Transverse colon (tissue), 4 donors: ENCODE data around the gene MUC15. TPM values are rescaled to one million over a fixed set of nuclear protein-coding genes. Genes with fewer than 3 reads are reported as not detected.

Experiments
- DNase-seq: peaks from one replicate; pipeline ENCODE4 v3.0.0-alpha.2; 2019
- H3K27ac ChIP-seq, 4 donors: fragments of 200-600 bp; sonication (generic); 2 replicates each; pipeline ENCODE4 v1.5.1; 2016 to 2018; ENCODE audit warnings: inconsistent platforms in 4 of 4
- H3K27me3 ChIP-seq: fragments of 200-600 bp; sonication (generic); 2 replicates; pipeline ENCODE4 v1.5.1; 2017; ENCODE audit warnings: inconsistent platforms
- H3K36me3 ChIP-seq, 4 donors: fragments of 200-600 bp; sonication (generic); 2 replicates each; pipeline ENCODE4 v1.5.1; 2017 to 2019; ENCODE audit warnings: inconsistent platforms in 4 of 4
- H3K4me1 ChIP-seq, 4 donors: fragments of 200-600 bp; sonication (generic); 2 replicates each; pipeline ENCODE4 v1.5.1; 2017 to 2020; ENCODE audit warnings: inconsistent platforms in 4 of 4
- H3K4me3 ChIP-seq, 4 donors: fragments of 200-600 bp; sonication (generic); 1 replicate in 1 of 4; 2 replicates in 3 of 4; pipeline versions ENCODE4 v1.5.1 to v1.6.1; 2017 to 2019; ENCODE audit warnings: inconsistent platforms in 4 of 4
- H3K9me3 ChIP-seq, 2 donors: fragments of 200-600 bp; sonication (generic); 2 replicates each; pipeline ENCODE4 v1.5.1; 2017 to 2019; ENCODE audit warnings: inconsistent platforms in 2 of 2
- EP300 ChIP-seq: sonication (generic); formaldehyde crosslinking; IDR thresholded peaks from one replicate; pipeline ENCODE4 v1.6.1; 2017; ENCODE audit warnings: antibody characterized with exemption, low read depth
- POLR2A ChIP-seq: fragments of 450-650 bp; IDR thresholded peaks from one replicate; pipeline ENCODE4 v1.6.1; 2016; ENCODE audit warnings: antibody characterized with exemption, mild to moderate bottlenecking, moderate library complexity
- POLR2AphosphoS5 ChIP-seq, 3 donors: sonication (generic); formaldehyde crosslinking; IDR thresholded peaks; one replicate each; pipeline ENCODE4 v1.6.1; 2016; ENCODE audit warnings: antibody characterized with exemption in 3 of 3
- WGBS, 2 donors: methylation state at CpG; one replicate each; pipeline ENCODE4 v1.1.5; 2018; ENCODE audit warnings: low coverage in 1 of 2; 5-methylcytosine and 5-hydroxymethylcytosine counted together
- in situ Hi-C, 4 donors: fragments of 200-750 bp; cut with MboI; loops; one replicate each; pipeline versions ENCODE4 v1.15.0 to v1.15.1; 2017; ENCODE audit warnings: low sequenced_read_pairs in 3 of 4, low pct_ligation_motif_present in 1 of 4, low pct_unique_long_range_greater_than_20kb in 1 of 4
- intact Hi-C: fragments of 100-400 bp; cut with DNase I; formaldehyde crosslinking; loops from one replicate; pipeline ENCODE4 v1.15.1; 2023; ENCODE audit warnings: low total_unique reads
- total RNA-seq, 4 donors: library from RNA; depleted of rRNA; stranded (reverse); fragments of >200 nt; gene quantifications; one replicate each; pipeline ENCODE4 v1.1.0, GENCODE V29; 2016
- TF ChIP-seq, protein P1 (sequence below), 5 experiments: fragments of 200-600 bp in 3 of 5; fragments of 450-650 bp in 2 of 5; sonication (generic) in 3 of 5; IDR thresholded peaks; 1 replicate in 2 of 5; 2 replicates in 3 of 5; pipeline ENCODE4 v1.5.1; 2016 to 2017; ENCODE audit warnings: antibody characterized with exemption in 5 of 5, inconsistent platforms in 3 of 5, mild to moderate bottlenecking in 2 of 5, moderate library complexity in 1 of 5

The MUC15 gene, protein sequence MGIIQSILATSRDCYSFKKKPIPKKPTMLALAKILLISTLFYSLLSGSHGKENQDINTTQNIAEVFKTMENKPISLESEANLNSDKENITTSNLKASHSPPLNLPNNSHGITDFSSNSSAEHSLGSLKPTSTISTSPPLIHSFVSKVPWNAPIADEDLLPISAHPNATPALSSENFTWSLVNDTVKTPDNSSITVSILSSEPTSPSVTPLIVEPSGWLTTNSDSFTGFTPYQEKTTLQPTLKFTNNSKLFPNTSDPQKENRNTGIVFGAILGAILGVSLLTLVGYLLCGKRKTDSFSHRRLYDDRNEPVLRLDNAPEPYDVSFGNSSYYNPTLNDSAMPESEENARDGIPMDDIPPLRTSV
- not detected for total RNA-seq

DNA sequence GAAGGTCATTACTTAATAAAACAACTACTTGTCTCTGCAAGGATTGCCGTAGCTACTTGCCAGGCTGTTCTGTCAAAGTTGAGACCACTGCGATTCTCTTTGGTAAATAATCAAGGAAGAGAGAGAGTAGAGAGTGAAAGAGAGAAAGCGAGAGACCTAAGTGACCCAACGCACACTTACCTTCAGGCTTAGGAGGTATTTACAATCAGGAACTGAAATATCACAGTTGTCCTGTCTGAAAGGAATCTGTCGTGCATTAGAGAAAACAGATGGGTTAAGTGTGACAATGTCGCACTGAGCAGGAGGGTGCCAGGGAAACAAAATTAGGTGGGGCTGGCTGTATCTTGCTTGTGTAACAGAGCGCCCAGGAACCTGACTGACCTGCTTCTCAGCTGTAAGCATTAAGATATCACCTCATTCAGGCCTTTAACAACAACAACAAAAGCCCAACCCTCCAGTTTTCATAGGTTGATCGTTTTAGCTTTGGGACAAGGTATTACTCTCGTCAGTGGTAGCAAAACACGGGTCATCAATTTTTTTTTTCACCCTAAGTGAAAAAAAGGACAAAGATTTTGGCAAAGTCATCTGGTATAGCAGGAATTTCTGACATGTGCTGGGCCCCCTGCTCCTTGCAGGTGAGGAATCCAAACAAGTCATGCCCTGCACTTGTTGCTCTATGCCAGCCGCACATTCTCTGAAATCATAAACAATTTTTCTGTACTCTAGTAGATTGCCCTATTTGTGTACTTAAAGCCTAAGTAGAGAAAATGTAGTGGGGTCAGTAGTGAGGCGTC, at the start of gene MUC15:
TSS of gene MUC15 (minus strand) at position 403 of the 794 bp plus-strand sequence. CDS start 5,169 bp downstream, outside the sequence.
- no peak within 1 kb of the TSS for H3K4me3 ChIP-seq

DNA sequence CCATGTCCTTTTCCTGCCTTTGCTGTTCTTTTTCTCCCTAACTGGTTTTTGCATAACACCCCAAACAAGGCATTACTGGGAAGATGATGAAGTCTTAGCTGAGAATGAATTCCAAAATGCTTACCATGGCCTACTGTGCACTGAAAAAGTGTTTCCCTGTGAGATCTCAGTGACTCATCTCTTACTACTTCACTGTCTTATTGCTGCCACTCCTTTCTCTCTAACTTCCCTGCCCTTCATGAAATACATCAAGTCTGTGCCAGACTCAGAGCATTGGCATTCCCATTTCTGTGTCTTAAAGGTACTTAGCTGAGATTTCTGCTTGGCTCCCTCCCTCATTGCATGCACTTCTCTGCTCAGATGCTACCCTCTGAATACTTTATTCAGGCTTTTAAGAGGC, 49.1 kb upstream of the MUC15 start:
- no peak for TF ChIP-seq EP300
- no peak for TF ChIP-seq POLR2A
- TF ChIP-seq, protein P1, sequence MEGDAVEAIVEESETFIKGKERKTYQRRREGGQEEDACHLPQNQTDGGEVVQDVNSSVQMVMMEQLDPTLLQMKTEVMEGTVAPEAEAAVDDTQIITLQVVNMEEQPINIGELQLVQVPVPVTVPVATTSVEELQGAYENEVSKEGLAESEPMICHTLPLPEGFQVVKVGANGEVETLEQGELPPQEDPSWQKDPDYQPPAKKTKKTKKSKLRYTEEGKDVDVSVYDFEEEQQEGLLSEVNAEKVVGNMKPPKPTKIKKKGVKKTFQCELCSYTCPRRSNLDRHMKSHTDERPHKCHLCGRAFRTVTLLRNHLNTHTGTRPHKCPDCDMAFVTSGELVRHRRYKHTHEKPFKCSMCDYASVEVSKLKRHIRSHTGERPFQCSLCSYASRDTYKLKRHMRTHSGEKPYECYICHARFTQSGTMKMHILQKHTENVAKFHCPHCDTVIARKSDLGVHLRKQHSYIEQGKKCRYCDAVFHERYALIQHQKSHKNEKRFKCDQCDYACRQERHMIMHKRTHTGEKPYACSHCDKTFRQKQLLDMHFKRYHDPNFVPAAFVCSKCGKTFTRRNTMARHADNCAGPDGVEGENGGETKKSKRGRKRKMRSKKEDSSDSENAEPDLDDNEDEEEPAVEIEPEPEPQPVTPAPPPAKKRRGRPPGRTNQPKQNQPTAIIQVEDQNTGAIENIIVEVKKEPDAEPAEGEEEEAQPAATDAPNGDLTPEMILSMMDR (IDR thresholded peaks at IDR 0.05) = no peak
- TF ChIP-seq POLR2AphosphoS5 (IDR thresholded peaks at IDR 0.05) = no peak
- Histone ChIP-seq H3K4me3 (no peak overlapping the region), H3K27ac (no peak overlapping the region), H3K27me3 (no peaks in the 10 kb centered on the region), H3K9me3 (no peaks in the 10 kb centered on the region), H3K36me3 (no peaks in the 10 kb centered on the region), H3K4me1 (no peaks in the 10 kb centered on the region)
- DNase-seq = no peak
- intact Hi-C loops (no loop called here), in situ Hi-C loops (no loop called here)

More for the DNA sequence above, at the start of gene MUC15:
- in situ Hi-C loops (no loop called here), intact Hi-C loops (no loop called here)
- no peaks in the 10 kb centered on the region for H3K36me3 ChIP-seq
- H3K9me3 ChIP-seq = no peaks in the 10 kb centered on the region
- H3K27me3 ChIP-seq = no peaks in the 10 kb centered on the region
- no peak for DNase-seq
- H3K4me1 ChIP-seq = no peaks in the 10 kb centered on the region
- 63 to 71% methylated on average over 7 to 12 of the region's 12 CpGs for WGBS, 2 donors
- H3K27ac ChIP-seq = no peak within 1 kb of the TSS
- TF ChIP-seq, protein P1 (IDR thresholded peaks at IDR 0.05) = no peak
- TF ChIP-seq EP300 = no peak

DNA sequence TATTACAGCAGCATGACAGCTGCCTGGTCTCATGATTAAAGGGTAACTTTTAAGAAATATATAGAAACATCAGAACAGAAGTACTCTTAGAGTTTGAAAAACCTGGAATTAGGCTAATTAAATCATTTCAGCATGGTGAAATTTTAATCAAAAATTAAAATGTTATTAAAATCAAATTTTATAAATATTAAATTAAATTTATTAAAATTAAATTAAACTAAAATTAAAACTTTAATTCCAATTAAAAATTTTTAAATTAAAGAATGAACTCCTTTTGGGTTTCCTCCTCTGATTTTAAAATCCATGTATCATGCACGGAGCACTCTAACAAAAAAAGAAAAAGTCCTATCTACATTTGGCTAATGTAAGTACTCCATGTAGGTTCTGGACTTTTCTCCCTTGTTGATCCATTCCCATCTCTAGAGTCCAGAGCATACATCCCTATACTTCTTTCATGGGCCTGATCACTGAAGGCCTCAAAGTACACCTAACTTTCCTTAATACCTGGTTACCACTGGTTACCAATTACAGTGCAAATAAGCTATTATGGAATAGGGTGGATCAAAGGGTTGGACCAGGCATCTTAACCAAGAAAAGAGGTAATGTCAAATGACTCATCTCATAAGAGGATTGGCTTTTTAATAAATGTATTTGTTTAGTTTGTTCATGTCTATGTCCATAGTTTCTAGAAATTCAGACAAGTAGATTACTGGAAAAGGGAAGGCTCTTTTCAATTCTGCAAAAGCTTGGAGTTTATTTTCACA, 48.4 kb upstream of the MUC15 start:
- Histone ChIP-seq H3K9me3 (no peaks in the 10 kb centered on the region), H3K36me3 (no peaks in the 10 kb centered on the region), H3K27me3 (no peaks in the 10 kb centered on the region), H3K4me3 (no peak overlapping the region), H3K4me1 (no peaks in the 10 kb centered on the region), H3K27ac (no peak overlapping the region)
- TF ChIP-seq POLR2A (no peak), EP300 (no peak), POLR2AphosphoS5 (IDR thresholded peaks at IDR 0.05) (no peak)
- TF ChIP-seq, protein P1 (IDR thresholded peaks at IDR 0.05) = no peak
- 98 to 100% methylated on average over 1 of the region's 1 CpG for WGBS, 2 donors
- no peak for DNase-seq
- intact Hi-C loops (no loop called here), in situ Hi-C loops (no loop called here)

DNA sequence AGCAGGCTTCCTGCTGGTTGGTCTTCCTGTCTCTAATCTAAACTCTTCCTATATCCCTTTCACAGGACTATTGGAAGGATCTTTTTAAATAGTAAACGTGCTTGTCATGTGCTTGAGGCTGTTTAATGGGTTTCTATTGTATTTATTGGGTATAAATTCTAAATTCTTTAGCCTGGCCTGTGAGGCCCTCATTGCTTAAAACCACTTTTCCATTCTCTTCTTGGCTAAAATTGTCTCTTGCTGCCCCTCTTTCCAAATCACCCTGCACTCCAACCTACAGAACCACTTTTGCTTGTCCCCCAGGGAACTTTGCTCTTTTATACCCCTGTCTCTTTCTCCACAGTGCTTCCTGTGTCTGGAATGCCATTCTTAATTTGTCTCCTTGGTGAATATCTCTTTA, 46.4 kb upstream of the MUC15 start:
- no peaks in the 10 kb centered on the region for H3K4me1 ChIP-seq
- no peaks in the 10 kb centered on the region for H3K36me3 ChIP-seq
- no peak for DNase-seq
- TF ChIP-seq POLR2A (no peak), POLR2AphosphoS5 (IDR thresholded peaks at IDR 0.05) (no peak)
- intact Hi-C loops (no loop called here), in situ Hi-C loops (no loop called here)
- 15 to 36% methylated on average over 1 of the region's 1 CpG for WGBS, 2 donors
- no peaks in the 10 kb centered on the region for H3K9me3 ChIP-seq
- no peaks in the 10 kb centered on the region for H3K27me3 ChIP-seq
- H3K27ac ChIP-seq = no peak overlapping the region
- H3K4me3 ChIP-seq = no peak overlapping the region
